Measurements from ENCODE around the gene IGSF11. TPM values are rescaled to one million over a fixed set of nuclear protein-coding genes. Genes with fewer than 3 reads are reported as not detected.

Gene IGSF11
- total RNA-seq, 1 donor from 2014 or later: 0.39 TPM

- H3K4me3 Mint-ChIP-seq (ENCODE audit: unreplicated experiment): no peak overlapping the region
- H3K4me3 ChIP-seq (ENCODE audit: insufficient read depth, low read depth, low read length): no peak overlapping the region
- no peaks in the 10 kb centered on the region for H3K36me3 ChIP-seq (ENCODE audit: insufficient read depth, low read length)
- DNase-seq (ENCODE audit: low read depth) (no peak), FAIRE-seq (no peak)
- H3K4me1 ChIP-seq (ENCODE audit: insufficient read depth, low read length): no peaks in the 10 kb centered on the region
- no peak overlapping the region for H3K4me2 ChIP-seq (ENCODE audit: low read length)
- H3K9ac ChIP-seq (ENCODE audit: low read length): no peak overlapping the region
- H4K20me1 ChIP-seq (ENCODE audit: insufficient read depth, low read length): no peaks in the 10 kb centered on the region
- H3K27ac ChIP-seq (ENCODE audit: low read depth, low read length): no peak overlapping the region
- H3K79me2 ChIP-seq (ENCODE audit: insufficient read depth, low read length): no peaks in the 10 kb centered on the region
- H3K27me3 Mint-ChIP-seq (ENCODE audit: low read depth, unreplicated experiment): peaks cover 2% of the 10 kb centered on the region
- peaks cover 3% of the 10 kb centered on the region for H3K9me3 Mint-ChIP-seq (ENCODE audit: unreplicated experiment)
- H3K27me3 ChIP-seq (ENCODE audit: insufficient read depth, low read length): no peaks in the 10 kb centered on the region
- no peak overlapping the region for H3K27ac Mint-ChIP-seq (ENCODE audit: unreplicated experiment)
- H3K36me3 Mint-ChIP-seq (ENCODE audit: low read depth, unreplicated experiment): no peaks in the 10 kb centered on the region
- H2AFZ ChIP-seq (ENCODE audit: low read depth, low read length): no peak overlapping the region
- peaks cover 17% of the 10 kb centered on the region for H3K4me1 Mint-ChIP-seq (ENCODE audit: low read depth, unreplicated experiment)
- no peaks in the 10 kb centered on the region for H3K9me3 ChIP-seq (ENCODE audit: insufficient read depth, low read depth, low read length)
- TF ChIP-seq CTCF (IDR thresholded peaks at IDR 0.05; ENCODE audit: insufficient read depth, low read depth, low read length) (no peak), EZH2 (IDR thresholded peaks at IDR 0.05; ENCODE audit: insufficient read depth, low read length) (no peak)
These were observed 53.0 kb downstream of the IGSF11 start for GRCh38 chr3:118981494-118982134.

GRCh38 chr3:118980832-118981231, 53.8 kb downstream of the IGSF11 start:
- no peak overlapping the region for H3K9ac ChIP-seq (ENCODE audit: low read length)
- no peaks in the 10 kb centered on the region for H4K20me1 ChIP-seq (ENCODE audit: insufficient read depth, low read length)
- no peak for DNase-seq (ENCODE audit: low read depth)
- Mint-ChIP-seq H3K27me3 (ENCODE audit: low read depth, unreplicated experiment) (no peaks in the 10 kb centered on the region), H3K9me3 (ENCODE audit: unreplicated experiment) (peaks cover 3% of the 10 kb centered on the region), H3K4me1 (ENCODE audit: low read depth, unreplicated experiment) (peaks cover 17% of the 10 kb centered on the region), H3K27ac (ENCODE audit: unreplicated experiment) (no peak overlapping the region), H3K36me3 (ENCODE audit: low read depth, unreplicated experiment) (no peaks in the 10 kb centered on the region), H3K4me3 (ENCODE audit: unreplicated experiment) (no peak overlapping the region)
- H3K4me2 ChIP-seq (ENCODE audit: low read length): no peak overlapping the region
- FAIRE-seq: no peak
- no peak overlapping the region for H3K27ac ChIP-seq (ENCODE audit: low read depth, low read length)
- H3K4me1 ChIP-seq (ENCODE audit: insufficient read depth, low read length): no peaks in the 10 kb centered on the region
- no peaks in the 10 kb centered on the region for H3K27me3 ChIP-seq (ENCODE audit: insufficient read depth, low read length)
- no peak overlapping the region for H3K4me3 ChIP-seq (ENCODE audit: insufficient read depth, low read depth, low read length)
- no peak for TF ChIP-seq CTCF (IDR thresholded peaks at IDR 0.05; ENCODE audit: insufficient read depth, low read depth, low read length)
- TF ChIP-seq EZH2 (IDR thresholded peaks at IDR 0.05; ENCODE audit: insufficient read depth, low read length): no peak
- H3K9me3 ChIP-seq (ENCODE audit: insufficient read depth, low read depth, low read length): no peaks in the 10 kb centered on the region
- H3K79me2 ChIP-seq (ENCODE audit: insufficient read depth, low read length): no peaks in the 10 kb centered on the region
- no peak overlapping the region for H2AFZ ChIP-seq (ENCODE audit: low read depth, low read length)
- H3K36me3 ChIP-seq (ENCODE audit: insufficient read depth, low read length): no peaks in the 10 kb centered on the region

- Mint-ChIP-seq H3K4me3 (ENCODE audit: unreplicated experiment) (no peak overlapping the region), H3K4me1 (ENCODE audit: low read depth, unreplicated experiment) (peaks cover 7% of the 10 kb centered on the region), H3K36me3 (ENCODE audit: low read depth, unreplicated experiment) (no peaks in the 10 kb centered on the region), H3K27ac (ENCODE audit: unreplicated experiment) (no peak overlapping the region), H3K9me3 (ENCODE audit: unreplicated experiment) (no peaks in the 10 kb centered on the region), H3K27me3 (ENCODE audit: low read depth, unreplicated experiment) (no peaks in the 10 kb centered on the region)
- Histone ChIP-seq H4K20me1 (ENCODE audit: insufficient read depth, low read length) (no peaks in the 10 kb centered on the region), H3K4me3 (ENCODE audit: insufficient read depth, low read depth, low read length) (no peak overlapping the region), H3K27me3 (ENCODE audit: insufficient read depth, low read length) (no peaks in the 10 kb centered on the region), H3K9me3 (ENCODE audit: insufficient read depth, low read depth, low read length) (no peaks in the 10 kb centered on the region), H3K36me3 (ENCODE audit: insufficient read depth, low read length) (no peaks in the 10 kb centered on the region), H3K4me2 (ENCODE audit: low read length) (no peak overlapping the region), H3K9ac (ENCODE audit: low read length) (no peak overlapping the region), H2AFZ (ENCODE audit: low read depth, low read length) (no peak overlapping the region), H3K27ac (ENCODE audit: low read depth, low read length) (no peak overlapping the region), H3K4me1 (ENCODE audit: insufficient read depth, low read length) (no peaks in the 10 kb centered on the region), H3K79me2 (ENCODE audit: insufficient read depth, low read length) (no peaks in the 10 kb centered on the region)
- TF ChIP-seq CTCF (IDR thresholded peaks at IDR 0.05; ENCODE audit: insufficient read depth, low read depth, low read length): no peak
- TF ChIP-seq EZH2 (IDR thresholded peaks at IDR 0.05; ENCODE audit: insufficient read depth, low read length): no peak
- DNase-seq (ENCODE audit: low read depth) (no peak), FAIRE-seq (no peak)
These were observed 56.3 kb downstream of the IGSF11 start for GRCh38 chr3:118978393-118978758.
